Parathyroid adenoma (tissue), 2 donors: ENCODE measurements around the gene FABP2.

Experiments used
- H2AFZ ChIP-seq: fragments of 300-600 bp; sonication (generic); one replicate; pipeline ENCODE4 v1.7.0; 2017; ENCODE audit warnings: antibody characterized with exemption, mild to moderate bottlenecking
- H3K27ac ChIP-seq: fragments of 300-600 bp; sonication (generic); one replicate; pipeline ENCODE4 v1.7.0; 2017
- H3K27me3 ChIP-seq: fragments of 300-600 bp; sonication (generic); one replicate; pipeline ENCODE4 v1.7.0; 2017; ENCODE audit warnings: low read length; ENCODE audit not compliant: control insufficient read depth, insufficient read depth
- H3K36me3 ChIP-seq: fragments of 300-600 bp; sonication (generic); one replicate; pipeline ENCODE4 v1.7.0; 2017; ENCODE audit warnings: low read length; ENCODE audit not compliant: control insufficient read depth, insufficient read depth
- H3K4me1 ChIP-seq: fragments of 300-600 bp; sonication (generic); one replicate; pipeline ENCODE4 v1.7.0; 2017; ENCODE audit warnings: control low read depth
- H3K4me2 ChIP-seq: fragments of 300-600 bp; sonication (generic); one replicate; pipeline ENCODE4 v1.7.0; 2017; ENCODE audit warnings: low read length
- H3K4me3 ChIP-seq: fragments of 300-600 bp; sonication (generic); one replicate; pipeline ENCODE4 v1.7.0; 2017; ENCODE audit warnings: low read depth, low read length
- H3K79me2 ChIP-seq: fragments of 300-600 bp; sonication (generic); one replicate; pipeline ENCODE4 v1.7.0; 2017; ENCODE audit warnings: control low read depth
- H3K9ac ChIP-seq: fragments of 300-600 bp; sonication (generic); one replicate; pipeline ENCODE4 v1.7.0; 2017; ENCODE audit warnings: mild to moderate bottlenecking
- H3K9me3 ChIP-seq: fragments of 300-600 bp; sonication (generic); one replicate; pipeline ENCODE4 v1.7.0; 2017; ENCODE audit warnings: low read length; ENCODE audit not compliant: control insufficient read depth
- CTCF ChIP-seq: fragments of 300-600 bp; sonication (generic); IDR thresholded peaks from one replicate; pipeline ENCODE4 v1.7.0; 2017; ENCODE audit warnings: antibody characterized with exemption, mild to moderate bottlenecking
- donor health status: primary hyperparathyroidism.

Gene FABP2

GRCh38 chr4:119328695-119329094, 6.8 kb upstream of the FABP2 start:
- Histone ChIP-seq H3K9ac (no peak overlapping the region), H2AFZ (no peak overlapping the region), H3K27ac (no peak overlapping the region), H3K79me2 (no peaks in the 10 kb centered on the region), H3K27me3 (no peaks in the 10 kb centered on the region), H3K36me3 (no peaks in the 10 kb centered on the region), H3K4me2 (no peak overlapping the region), H3K4me3 (no peak overlapping the region), H3K4me1 (no peaks in the 10 kb centered on the region), H3K9me3 (no peaks in the 10 kb centered on the region)
- no peak for TF ChIP-seq CTCF

- no peaks in the 10 kb centered on the region for H3K4me1 ChIP-seq
- H3K9ac ChIP-seq = no peak overlapping the region
- no peaks in the 10 kb centered on the region for H3K9me3 ChIP-seq
- H2AFZ ChIP-seq = no peak overlapping the region
- H3K79me2 ChIP-seq = no peaks in the 10 kb centered on the region
- no peak overlapping the region for H3K4me2 ChIP-seq
- no peak overlapping the region for H3K27ac ChIP-seq
- no peaks in the 10 kb centered on the region for H3K27me3 ChIP-seq
- no peak overlapping the region for H3K4me3 ChIP-seq
- TF ChIP-seq CTCF = no peak
- no peaks in the 10 kb centered on the region for H3K36me3 ChIP-seq
These were observed 3.9 kb downstream of the FABP2 start for GRCh38 chr4:119317990-119318389.

- H3K27ac ChIP-seq = no peak overlapping the region
- TF ChIP-seq CTCF = no peak
- H3K9ac ChIP-seq = no peak overlapping the region
- no peaks in the 10 kb centered on the region for H3K36me3 ChIP-seq
- no peaks in the 10 kb centered on the region for H3K27me3 ChIP-seq
- H3K4me2 ChIP-seq = no peak overlapping the region
- no peaks in the 10 kb centered on the region for H3K4me1 ChIP-seq
- no peaks in the 10 kb centered on the region for H3K9me3 ChIP-seq
- no peak overlapping the region for H3K4me3 ChIP-seq
- no peak overlapping the region for H2AFZ ChIP-seq
- H3K79me2 ChIP-seq = no peaks in the 10 kb centered on the region
These were observed 6.9 kb downstream of the FABP2 start for GRCh38 chr4:119315036-119315435.

GRCh38 chr4:119314356-119314755, 7.6 kb downstream of the FABP2 start:
- H3K27ac ChIP-seq = no peak overlapping the region
- no peak overlapping the region for H3K4me2 ChIP-seq
- H3K36me3 ChIP-seq = no peaks in the 10 kb centered on the region
- no peaks in the 10 kb centered on the region for H3K27me3 ChIP-seq
- H3K4me1 ChIP-seq = no peaks in the 10 kb centered on the region
- no peak overlapping the region for H3K4me3 ChIP-seq
- H2AFZ ChIP-seq = no peak overlapping the region
- no peak overlapping the region for H3K9ac ChIP-seq
- no peaks in the 10 kb centered on the region for H3K9me3 ChIP-seq
- no peak for TF ChIP-seq CTCF
- no peaks in the 10 kb centered on the region for H3K79me2 ChIP-seq

GRCh38 chr4:119313237-119313636, 8.7 kb downstream of the FABP2 start:
- no peak overlapping the region for H3K4me3 ChIP-seq
- no peaks in the 10 kb centered on the region for H3K36me3 ChIP-seq
- TF ChIP-seq CTCF = no peak
- H3K79me2 ChIP-seq = no peaks in the 10 kb centered on the region
- no peak overlapping the region for H2AFZ ChIP-seq
- H3K9ac ChIP-seq = no peak overlapping the region
- no peak overlapping the region for H3K27ac ChIP-seq
- H3K9me3 ChIP-seq = no peaks in the 10 kb centered on the region
- no peak overlapping the region for H3K4me2 ChIP-seq
- no peaks in the 10 kb centered on the region for H3K4me1 ChIP-seq
- no peaks in the 10 kb centered on the region for H3K27me3 ChIP-seq
